HEK293T (cell line): ENCODE results near the gene ARFGEF3.

Experiments used
- CTCF ChIA-PET: fragments of 350-600 bp; formaldehyde crosslinking; extraction: SDS; loops from one replicate; lab custom pipeline; 2021; ENCODE audit warnings: antibody characterized with exemption, inconsistent platforms; lab: Yijun Ruan, JAX
- POLR2A ChIA-PET: fragments of 350-600 bp; formaldehyde crosslinking; extraction: SDS; loops from one replicate; lab custom pipeline; 2020; ENCODE audit warnings: antibody characterized with exemption, inconsistent platforms; lab: Yijun Ruan, JAX
- DNase-seq: peaks from one replicate; pipeline ENCODE4 v3.0.0; 2012; ENCODE audit warnings: mixed read lengths; ENCODE audit errors: extremely low spot score
- ARNT ChIP-seq: fragments of 450-650 bp; IDR thresholded peaks from 2 replicates; pipeline ENCODE4 v1.6.1; 2017; ENCODE audit warnings: mild to moderate bottlenecking
- BHLHE40 ChIP-seq: fragments of 450-650 bp; IDR thresholded peaks from 2 replicates; pipeline ENCODE4 v1.6.1; 2016; ENCODE audit warnings: mild to moderate bottlenecking, moderate library complexity, borderline replicate concordance
- CTBP1 ChIP-seq: fragments of 450-650 bp; IDR thresholded peaks from 2 replicates; pipeline ENCODE4 v1.6.1; 2016; ENCODE audit warnings: borderline replicate concordance
- ELF4 ChIP-seq: fragments of 450-650 bp; IDR thresholded peaks from 2 replicates; pipeline ENCODE4 v1.6.1; 2017; ENCODE audit warnings: antibody characterized with exemption
- FOXA1 ChIP-seq: fragments of 450-650 bp; IDR thresholded peaks from 2 replicates; pipeline ENCODE4 v1.6.1; 2016; ENCODE audit warnings: mild to moderate bottlenecking
- FOXK2 ChIP-seq: fragments of 450-650 bp; IDR thresholded peaks from 2 replicates; pipeline ENCODE4 v1.6.1; 2016; ENCODE audit warnings: mild to moderate bottlenecking
- FOXM1 ChIP-seq: fragments of 450-650 bp; IDR thresholded peaks from 2 replicates; pipeline ENCODE4 v1.6.1; 2017; ENCODE audit warnings: mild to moderate bottlenecking, borderline replicate concordance
- HDGF ChIP-seq: fragments of 450-650 bp; IDR thresholded peaks from 2 replicates; pipeline ENCODE4 v1.6.1; 2017; ENCODE audit warnings: antibody characterized with exemption, borderline replicate concordance
- L3MBTL2 ChIP-seq: fragments of 450-650 bp; conservative IDR thresholded peaks from 2 replicates; pipeline ENCODE4 v1.6.1; 2016; ENCODE audit warnings: mild to moderate bottlenecking
- LEF1 ChIP-seq: fragments of 450-650 bp; IDR thresholded peaks from 2 replicates; pipeline ENCODE4 v1.6.1; 2017; ENCODE audit warnings: mild to moderate bottlenecking, borderline replicate concordance
- NFRKB ChIP-seq: fragments of 450-650 bp; IDR thresholded peaks from 2 replicates; pipeline ENCODE4 v1.6.1; 2016; ENCODE audit warnings: mild to moderate bottlenecking, moderate library complexity
- SP1 ChIP-seq: fragments of 450-650 bp; IDR thresholded peaks from 2 replicates; pipeline ENCODE4 v1.6.1; 2017
- SUZ12 ChIP-seq: fragments of 450-650 bp; IDR thresholded peaks from 2 replicates; pipeline ENCODE4 v1.6.1; 2016; ENCODE audit warnings: mild to moderate bottlenecking
- TARDBP ChIP-seq: fragments of 450-650 bp; IDR thresholded peaks from 2 replicates; pipeline ENCODE4 v1.6.1; 2016
- ZNF384 ChIP-seq: fragments of 450-650 bp; IDR thresholded peaks from 2 replicates; pipeline ENCODE4 v1.6.1; 2016
- TF ChIP-seq, protein P1 (sequence below): fragments of 450-650 bp; IDR thresholded peaks from 2 replicates; pipeline ENCODE4 v1.6.1; 2016

The ARFGEF3 gene

DNA sequence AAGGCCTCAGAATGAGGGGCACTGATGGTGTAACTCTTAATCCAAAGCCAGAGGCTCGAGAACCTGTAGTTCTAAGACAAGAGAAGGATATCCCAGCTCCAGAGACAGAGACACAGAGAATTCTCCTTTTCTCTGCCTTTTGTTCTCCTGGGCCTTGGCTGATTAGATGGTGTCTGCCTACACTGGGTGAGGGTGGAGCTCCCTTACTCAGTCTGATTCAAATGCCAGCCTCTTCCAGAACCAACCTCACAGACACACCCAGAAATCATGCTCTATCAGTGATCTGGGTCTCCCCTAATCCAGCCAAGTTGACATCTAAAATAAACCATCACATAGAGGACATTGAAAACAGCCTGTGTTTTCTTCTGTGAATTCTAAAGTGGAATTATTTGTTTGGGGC is 148.0 kb downstream of the ARFGEF3 start:
- CTCF ChIA-PET: no interaction called here
- TF ChIP-seq TARDBP: no peak
- POLR2A ChIA-PET: no interaction called here
- DNase-seq: no peak

DNA sequence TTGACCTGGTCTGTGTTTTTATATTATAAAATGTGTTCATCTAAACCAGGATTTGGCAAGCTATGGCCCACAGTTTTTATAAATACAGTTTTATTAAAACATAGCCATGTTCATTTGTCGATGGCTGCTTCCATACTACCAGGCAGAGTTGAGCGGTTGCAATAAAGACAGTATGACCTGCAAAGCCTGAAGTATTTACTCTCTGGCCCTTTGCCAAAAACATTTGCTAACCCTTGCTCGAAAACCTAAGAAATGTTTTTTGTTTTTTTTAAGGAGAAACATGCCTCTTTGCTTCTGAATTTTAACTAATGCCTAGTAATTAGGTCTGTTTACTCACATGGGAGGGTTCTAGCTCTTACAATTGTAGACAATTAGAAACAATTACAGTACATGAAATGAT is 148.6 kb downstream of the ARFGEF3 start:
- POLR2A ChIA-PET: no interaction called here
- no peak for DNase-seq
- no peak for TF ChIP-seq BHLHE40
- no peak for TF ChIP-seq ZNF384
- no peak for TF ChIP-seq NFRKB
- no peak for TF ChIP-seq FOXM1
- CTCF ChIA-PET: no interaction called here

DNA sequence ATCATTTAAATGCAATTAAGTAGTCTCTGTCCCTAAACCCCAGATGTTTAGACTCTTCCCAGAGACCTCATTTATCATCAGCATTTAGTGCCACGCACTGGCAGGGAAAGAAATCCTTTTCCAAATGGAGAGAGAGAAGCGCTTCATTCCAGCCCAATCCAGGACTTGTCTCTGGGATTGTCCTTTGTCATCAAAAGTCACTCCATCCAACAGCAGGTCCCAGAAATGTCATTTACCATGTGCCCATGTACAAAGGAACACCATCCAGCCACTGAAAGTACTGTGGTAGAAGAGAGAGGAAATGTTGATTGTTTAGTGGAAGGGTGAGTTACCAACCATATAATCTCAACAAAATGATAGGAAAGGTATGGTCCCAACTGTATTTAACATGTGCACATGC is 149.1 kb downstream of the ARFGEF3 start:
- ChIA-PET CTCF (no interaction called here), POLR2A (no interaction called here)
- TF ChIP-seq SP1 (no peak), LEF1 (no peak), HDGF (no peak), ELF4 (no peak), TARDBP (no peak), L3MBTL2 (no peak)
- TF ChIP-seq, protein P1, sequence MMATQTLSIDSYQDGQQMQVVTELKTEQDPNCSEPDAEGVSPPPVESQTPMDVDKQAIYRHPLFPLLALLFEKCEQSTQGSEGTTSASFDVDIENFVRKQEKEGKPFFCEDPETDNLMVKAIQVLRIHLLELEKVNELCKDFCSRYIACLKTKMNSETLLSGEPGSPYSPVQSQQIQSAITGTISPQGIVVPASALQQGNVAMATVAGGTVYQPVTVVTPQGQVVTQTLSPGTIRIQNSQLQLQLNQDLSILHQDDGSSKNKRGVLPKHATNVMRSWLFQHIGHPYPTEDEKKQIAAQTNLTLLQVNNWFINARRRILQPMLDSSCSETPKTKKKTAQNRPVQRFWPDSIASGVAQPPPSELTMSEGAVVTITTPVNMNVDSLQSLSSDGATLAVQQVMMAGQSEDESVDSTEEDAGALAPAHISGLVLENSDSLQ: no peak
- no peak for DNase-seq

DNA sequence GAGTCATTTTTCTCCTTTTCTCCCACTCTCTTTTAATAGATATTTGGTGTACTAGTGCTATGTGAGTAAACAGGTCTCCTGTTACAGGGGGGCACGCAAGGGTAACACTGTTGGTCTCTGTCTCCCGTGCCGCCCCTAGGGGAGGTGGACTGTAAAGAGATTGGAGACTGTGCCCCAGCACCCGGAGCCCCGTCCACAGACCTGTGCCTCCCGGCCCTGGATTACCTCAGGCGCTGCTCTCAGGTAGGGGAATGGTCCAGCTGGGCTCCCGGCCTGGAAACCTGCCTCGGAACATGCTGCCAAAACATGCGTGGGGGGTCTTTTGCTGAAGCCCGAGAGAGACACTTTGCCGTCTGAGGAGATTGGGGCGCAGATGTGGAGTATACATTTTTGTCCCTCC is 149.5 kb downstream of the ARFGEF3 start:
- POLR2A ChIA-PET: no interaction called here
- DNase-seq: no peak
- CTCF ChIA-PET: no interaction called here
- TF ChIP-seq L3MBTL2 (no peak), HDGF (no peak), ELF4 (no peak), CTBP1 (no peak), FOXK2 (no peak), NFRKB (no peak), SP1 (no peak), LEF1 (no peak), SUZ12 (no peak)
- TF ChIP-seq, protein P1: no peak

DNA sequence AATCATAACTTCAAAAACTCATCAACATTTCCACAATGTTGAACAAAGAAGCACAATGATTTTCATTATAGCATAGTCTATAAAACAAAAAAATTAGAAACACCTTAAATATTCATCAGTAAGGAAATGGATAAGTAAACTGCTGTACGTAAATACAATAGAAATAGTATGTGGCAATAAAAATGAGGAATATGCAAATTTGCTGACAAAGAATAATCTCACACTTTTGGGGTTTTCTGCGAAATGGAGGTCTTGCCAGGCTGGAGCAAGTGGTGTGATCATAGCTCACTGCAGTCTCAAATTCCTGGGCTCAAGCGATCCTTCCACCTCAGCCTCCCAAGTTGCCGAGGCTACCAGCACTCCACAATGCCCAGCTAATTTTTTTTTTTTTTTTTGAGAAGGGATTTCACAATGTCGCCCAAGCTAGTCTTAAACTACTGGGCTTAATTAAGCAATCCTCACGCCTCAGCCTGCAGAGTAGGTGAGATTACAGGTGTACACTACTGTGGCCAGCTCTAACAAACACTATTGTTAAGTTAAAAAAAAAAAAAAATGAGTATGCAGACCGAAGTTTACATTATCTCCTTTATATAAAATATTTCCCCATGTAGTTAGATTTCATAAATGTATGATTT is 157.1 kb downstream of the ARFGEF3 start:
- ChIA-PET POLR2A (no interaction called here), CTCF (no interaction called here)
- TF ChIP-seq ELF4 (no peak), SP1 (no peak), ARNT (no peak), CTBP1 (no peak), NFRKB (no peak), HDGF (no peak), FOXK2 (no peak)
- DNase-seq: no peak

DNA sequence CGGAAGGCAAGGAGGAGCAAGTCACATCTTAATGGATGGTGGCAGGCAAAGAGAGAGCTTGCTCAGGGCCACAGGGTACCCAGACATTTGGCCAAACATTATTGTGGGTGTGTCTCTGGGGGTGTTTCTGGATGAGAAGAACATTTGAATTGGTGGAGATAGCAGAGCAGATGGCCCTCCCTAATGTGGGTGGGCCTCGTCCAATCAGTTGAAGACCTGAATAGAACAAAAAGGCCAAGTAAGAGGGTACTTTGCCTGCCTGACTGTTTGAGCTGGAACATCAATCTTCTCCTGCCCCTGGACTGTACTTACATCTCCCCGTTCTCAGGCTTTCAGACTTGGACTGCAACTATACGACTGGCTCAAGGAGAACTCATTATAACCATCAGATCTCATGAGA is 160.2 kb downstream of the ARFGEF3 start:
- ChIA-PET POLR2A (no interaction called here), CTCF (interaction anchor here (1.3 kb wide), 1 partner anchor 14 kb away, joined by 3 read pairs; no protein-coding TSS in a partner anchor)
- DNase-seq: no peak
- no peak for TF ChIP-seq FOXK2
- TF ChIP-seq HDGF: no peak
- TF ChIP-seq L3MBTL2: no peak
- no peak for TF ChIP-seq LEF1
- TF ChIP-seq, protein P1: no peak
- TF ChIP-seq SUZ12: no peak
- TF ChIP-seq TARDBP: no peak
- no peak for TF ChIP-seq ARNT
- TF ChIP-seq BHLHE40: no peak

DNA sequence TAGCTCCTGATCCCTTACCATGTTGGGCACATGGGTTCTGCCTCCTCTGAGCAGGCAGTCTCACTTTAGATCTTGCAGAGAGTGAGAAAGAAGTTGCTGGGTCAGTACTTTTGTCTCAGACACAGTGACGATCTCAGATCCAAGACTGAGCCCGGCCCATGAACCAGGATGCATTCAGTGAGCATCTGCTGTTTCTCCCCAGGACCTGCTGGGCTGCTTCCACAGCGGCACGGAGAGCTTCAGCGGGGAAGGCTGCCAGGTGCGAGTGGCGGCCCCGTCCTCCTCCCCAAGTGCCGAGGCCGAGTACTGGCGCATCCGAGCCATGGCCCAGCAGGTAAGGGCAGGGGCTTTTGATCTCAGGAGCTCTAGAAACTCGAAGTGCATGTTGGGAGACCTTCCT is 162.1 kb downstream of the ARFGEF3 start:
- no peak for TF ChIP-seq CTBP1
- TF ChIP-seq SUZ12: no peak
- no peak for TF ChIP-seq FOXM1
- TF ChIP-seq FOXA1: no peak
- TF ChIP-seq ARNT: no peak
- POLR2A ChIA-PET: no interaction called here
- no peak for DNase-seq
- CTCF ChIA-PET: no interaction called here

DNA sequence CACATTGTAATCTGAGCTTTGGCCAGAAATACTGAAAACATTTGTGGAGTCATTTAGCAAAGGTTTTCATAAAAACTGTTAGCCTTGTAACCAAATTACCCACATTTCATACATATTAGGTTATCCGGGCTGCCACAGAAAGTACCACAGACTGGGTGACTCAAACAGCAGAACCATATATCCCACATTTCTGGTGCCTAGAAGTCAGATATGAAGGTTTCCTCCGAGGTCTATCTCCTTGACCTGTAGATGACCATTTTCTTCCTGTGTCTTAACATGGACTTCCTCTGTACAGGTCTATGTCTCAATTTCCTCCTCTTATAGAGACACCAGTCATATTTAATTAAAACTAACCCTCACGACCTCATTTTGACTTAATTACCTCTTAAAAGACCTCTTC is 166.5 kb downstream of the ARFGEF3 start:
- DNase-seq: no peak
- ChIA-PET CTCF (interaction anchor here (0.7 kb wide), 1 partner anchor 153 kb away, joined by 3 read pairs; no protein-coding TSS in a partner anchor), POLR2A (no interaction called here)
- no peak for TF ChIP-seq HDGF
- no peak for TF ChIP-seq FOXA1
- no peak for TF ChIP-seq NFRKB
- no peak for TF ChIP-seq SUZ12
- TF ChIP-seq ZNF384: no peak
- TF ChIP-seq ELF4: no peak
- TF ChIP-seq FOXM1: no peak
- TF ChIP-seq ARNT: no peak
- TF ChIP-seq, protein P1: no peak
- no peak for TF ChIP-seq SP1
